HCT116 (cell line): ENCODE measurements around the gene ATG2B.

Source experiments
- CEBPB ChIP-seq: IDR thresholded peaks from 2 replicates; pipeline ENCODE4 v1.6.1; 2012; ENCODE audit warnings: low read depth
- CTCF ChIP-seq, 3 experiments: fragments of 200-600 bp in 1 of 3; sonication (generic) in 1 of 3; IDR thresholded peaks in 2 of 3; conservative IDR thresholded peaks in 1 of 3; 2 replicates each; pipeline ENCODE4 v1.5.1; 2012 to 2017; ENCODE audit warnings: low read depth in 2 of 3, low read length in 2 of 3, antibody characterized with exemption in 1 of 3, borderline replicate concordance in 1 of 3, control low read depth in 1 of 3, mild to moderate bottlenecking in 1 of 3, mixed read lengths in 1 of 3, mixed run types in 1 of 3, moderate library complexity in 1 of 3; ENCODE audit not compliant: insufficient read depth in 1 of 3
- EGR1 ChIP-seq: IDR thresholded peaks from 2 replicates; pipeline ENCODE4 v1.6.1; 2012; ENCODE audit warnings: low read depth
- EZH2phosphoT487 ChIP-seq: fragments of 200-600 bp; IDR thresholded peaks from 2 replicates; pipeline ENCODE4 v1.6.1; 2018; ENCODE audit warnings: antibody characterized with exemption, borderline replicate concordance
- FOSL1 ChIP-seq: IDR thresholded peaks from 2 replicates; pipeline ENCODE4 v1.6.1; 2012; ENCODE audit warnings: low read depth
- POLR2A ChIP-seq: IDR thresholded peaks from 2 replicates; pipeline ENCODE4 v1.7.0; 2011; ENCODE audit warnings: borderline replicate concordance; ENCODE audit not compliant: insufficient read depth, insufficient read length; ENCODE audit errors: extremely low read depth
- POLR2AphosphoS5 ChIP-seq: IDR thresholded peaks from 2 replicates; pipeline ENCODE4 v1.6.1; 2011; ENCODE audit warnings: mild to moderate bottlenecking, low read depth, low read length, moderate library complexity

- no peak for TF ChIP-seq CTCF (IDR thresholded peaks at IDR 0.05 in 2 of 3, conservative IDR thresholded peaks at IDR 0.05 in 1 of 3; ENCODE audit: borderline replicate concordance in 1 of 3, insufficient read depth in 1 of 3, low read depth in 2 of 3, low read length in 2 of 3)
- no peak for TF ChIP-seq CEBPB
- no peak for TF ChIP-seq POLR2AphosphoS5
- TF ChIP-seq EZH2phosphoT487, result no peak
- TF ChIP-seq POLR2A, result no peak
- no peak for TF ChIP-seq EGR1
- no peak for TF ChIP-seq FOSL1
These were observed 47.1 kb downstream of the ATG2B start for GRCh38 chr14:96316087-96316486.
